Measurements from ENCODE around the gene RTN4RL1. TPM values are rescaled to one million over a fixed set of nuclear protein-coding genes. Genes with fewer than 3 reads are reported as not detected.

RTN4RL1 gene
- total RNA-seq, 1 donor from 2014 or later: 0.32 TPM

DNA sequence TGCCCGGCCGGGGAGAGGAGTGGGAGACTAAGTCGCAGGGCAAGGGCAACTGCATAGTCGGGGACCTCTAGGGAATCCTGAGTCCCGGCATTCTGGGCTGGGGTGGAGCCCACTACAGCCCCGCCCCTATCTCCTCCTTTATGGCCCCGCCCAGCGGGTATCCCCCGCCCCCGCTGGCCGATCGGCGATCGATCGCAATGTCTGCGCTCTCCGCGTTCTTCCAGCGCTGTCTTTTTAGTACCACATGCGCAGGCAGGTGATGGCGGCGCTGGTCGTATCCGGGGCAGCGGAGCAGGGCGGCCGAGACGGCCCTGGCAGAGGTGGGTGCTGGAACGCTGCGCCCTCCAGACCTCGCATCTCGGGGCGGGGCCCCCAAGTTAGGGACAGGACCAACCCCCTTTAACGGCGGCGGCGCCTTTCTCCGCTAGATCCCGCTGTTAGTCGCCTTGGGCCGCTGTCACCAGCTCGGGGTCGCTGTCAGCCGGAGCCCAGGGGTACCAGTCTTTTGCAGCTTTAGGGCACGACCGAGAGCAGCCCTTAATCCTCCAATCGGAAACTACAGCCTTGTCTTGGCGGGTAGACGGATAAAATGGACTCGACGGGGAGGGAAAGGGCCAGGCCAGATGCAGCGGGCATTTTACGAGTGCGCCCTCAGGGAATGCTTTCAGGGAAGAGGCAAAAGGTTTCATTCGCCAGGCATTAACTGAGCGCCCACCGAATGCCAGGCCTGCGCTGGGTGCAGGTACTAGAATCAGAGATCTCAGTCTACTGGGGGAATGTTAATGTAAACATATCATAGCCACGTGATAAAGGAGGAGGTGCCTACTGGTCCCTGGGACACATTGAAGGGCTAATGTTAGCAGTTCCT, 5.0 kb upstream of the RTN4RL1 start, which contains the start of gene DPH1:
Gene DPH1, plus strand, starts transcription at position 243 of the 868 bp plus-strand sequence. Its CDS starts 17 bp downstream, at position 260.
- intact Hi-C loops (cut with DNase I): loop anchor here (5.0 to 10.0 kb wide), 3 partner anchors 298 to 365 kb away; partner anchors contain the start of gene TLCD2
- peak; percentile 92 for DNase-seq (ENCODE audit: low spot score)

DNA sequence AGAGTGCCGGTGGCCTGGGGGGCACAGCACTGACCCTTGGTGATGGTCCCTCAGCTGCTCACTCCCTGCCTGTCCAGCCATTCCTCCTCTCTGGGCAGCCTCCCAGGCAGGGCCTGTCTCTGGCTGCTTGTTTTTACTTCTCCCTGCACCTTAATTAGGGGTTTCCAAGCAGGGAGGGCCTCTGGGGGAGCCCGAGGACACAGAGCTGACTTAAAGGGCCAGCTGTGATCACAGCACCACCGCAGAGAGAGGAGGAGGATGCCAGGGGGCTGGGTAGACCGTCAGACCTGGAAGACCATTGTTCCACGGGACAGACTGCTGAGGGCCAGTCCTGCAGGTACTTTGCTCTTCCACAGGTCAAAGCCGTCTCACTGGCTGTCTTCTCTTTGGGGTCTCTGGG, 3.6 kb upstream of the RTN4RL1 start:
- intact Hi-C loops (cut with DNase I): loop anchor here (5.0 to 10.0 kb wide), 3 partner anchors 296 to 364 kb away; partner anchors contain the start of gene TLCD2
- no peak for DNase-seq (ENCODE audit: low spot score)

DNA sequence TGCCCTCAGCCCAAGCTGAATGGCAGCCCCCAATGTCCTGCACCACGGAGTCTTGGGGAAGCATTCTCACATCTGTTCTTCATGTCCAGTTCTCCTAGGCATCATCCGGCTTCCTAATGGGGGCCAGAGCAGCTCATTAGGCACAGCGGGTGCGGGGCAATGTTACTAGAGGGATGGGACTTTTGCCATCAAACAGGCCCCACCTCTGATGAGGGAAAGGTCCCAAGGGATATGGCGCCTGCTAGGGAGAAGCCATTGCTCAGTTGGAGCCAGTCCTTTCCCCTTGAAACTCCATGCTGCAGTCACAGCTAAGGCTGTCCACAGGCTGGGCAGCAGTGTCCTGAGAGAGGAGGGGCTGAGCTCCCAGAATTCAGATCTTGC, 3.1 kb upstream of the RTN4RL1 start:
- DNase-seq (ENCODE audit: low spot score): no peak
- intact Hi-C loops (cut with DNase I): loop anchor here (5.0 to 10.0 kb wide), 3 partner anchors 296 to 363 kb away; partner anchors contain the start of gene TLCD2

DNA sequence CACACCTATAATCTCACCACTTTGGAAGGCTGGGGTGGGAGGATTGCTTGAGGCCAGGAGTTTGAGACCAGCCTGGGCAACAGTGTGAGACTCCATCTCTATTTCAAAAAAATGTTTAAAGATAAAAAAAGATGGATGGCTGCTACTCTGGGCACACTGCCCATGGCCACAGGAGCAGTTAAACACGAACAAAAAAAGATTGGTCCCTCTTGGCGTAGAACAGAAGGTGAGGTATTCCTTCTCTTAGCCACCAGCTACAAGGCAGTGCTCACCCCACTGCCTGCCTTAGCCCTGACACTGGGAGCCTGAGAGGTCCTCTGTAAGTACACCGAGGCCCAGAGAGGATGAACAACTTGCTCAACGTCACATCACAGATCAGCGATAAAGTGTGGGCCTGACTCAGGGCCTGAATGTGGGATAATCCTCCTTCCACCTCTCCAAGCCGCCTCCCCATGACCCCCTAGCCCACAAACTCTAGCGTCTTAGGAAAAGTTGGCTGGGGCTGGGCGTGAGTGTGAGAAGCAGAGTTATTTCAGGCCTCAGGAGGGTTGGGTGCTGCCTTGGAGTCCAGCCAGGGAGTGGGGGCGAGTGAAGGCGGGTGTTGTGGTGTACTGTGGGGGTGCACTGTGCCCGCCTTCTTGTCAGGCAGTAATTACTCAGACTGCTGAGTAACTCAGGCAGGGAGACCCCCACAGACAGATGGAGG, 2.5 kb upstream of the RTN4RL1 start:
- DNase-seq (ENCODE audit: low spot score): no peak
- intact Hi-C loops (cut with DNase I): loop anchor here (5.0 to 10.0 kb wide), 3 partner anchors 295 to 363 kb away; partner anchors contain the start of gene TLCD2

DNA sequence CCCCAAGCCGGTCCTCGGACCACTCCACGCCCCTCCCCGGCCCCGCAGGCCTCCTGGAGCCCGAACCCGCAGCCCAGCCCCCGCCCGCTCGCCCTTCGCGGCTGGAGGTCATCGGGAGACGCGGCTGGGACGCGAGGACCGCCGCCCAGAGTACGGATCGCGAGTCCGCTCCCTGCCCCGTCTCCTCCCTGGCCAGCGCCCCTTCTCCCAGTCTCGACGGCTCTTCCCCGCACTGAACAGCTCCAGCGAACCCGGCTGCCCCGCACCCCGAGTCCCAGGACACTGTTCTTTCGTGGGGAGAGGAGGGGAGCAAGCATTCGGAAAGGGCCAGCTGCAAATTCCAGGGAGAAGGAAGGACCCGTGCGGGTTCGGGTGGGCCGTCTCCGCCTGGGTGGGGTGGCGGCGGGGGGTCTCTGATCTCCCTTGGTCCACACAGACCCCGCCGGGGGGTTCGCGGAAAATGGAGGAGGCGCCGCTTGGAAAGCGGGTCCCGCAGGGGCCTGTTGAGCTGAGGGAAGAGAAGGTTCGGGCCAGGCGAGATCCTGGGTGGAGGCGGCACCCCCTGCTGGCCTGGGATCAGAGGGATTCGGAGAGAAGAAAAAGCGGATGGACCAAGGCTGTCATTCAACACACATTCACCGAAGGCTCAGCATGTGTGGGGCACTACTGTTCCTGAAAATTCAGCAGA, 632 bp upstream of the RTN4RL1 start:
- intact Hi-C loops (cut with DNase I): loop anchor here (1.0 to 10.0 kb wide), 4 partner anchors 117 to 361 kb away; partner anchors contain the start of gene TLCD2
- DNase-seq (ENCODE audit: low spot score): no peak

DNA sequence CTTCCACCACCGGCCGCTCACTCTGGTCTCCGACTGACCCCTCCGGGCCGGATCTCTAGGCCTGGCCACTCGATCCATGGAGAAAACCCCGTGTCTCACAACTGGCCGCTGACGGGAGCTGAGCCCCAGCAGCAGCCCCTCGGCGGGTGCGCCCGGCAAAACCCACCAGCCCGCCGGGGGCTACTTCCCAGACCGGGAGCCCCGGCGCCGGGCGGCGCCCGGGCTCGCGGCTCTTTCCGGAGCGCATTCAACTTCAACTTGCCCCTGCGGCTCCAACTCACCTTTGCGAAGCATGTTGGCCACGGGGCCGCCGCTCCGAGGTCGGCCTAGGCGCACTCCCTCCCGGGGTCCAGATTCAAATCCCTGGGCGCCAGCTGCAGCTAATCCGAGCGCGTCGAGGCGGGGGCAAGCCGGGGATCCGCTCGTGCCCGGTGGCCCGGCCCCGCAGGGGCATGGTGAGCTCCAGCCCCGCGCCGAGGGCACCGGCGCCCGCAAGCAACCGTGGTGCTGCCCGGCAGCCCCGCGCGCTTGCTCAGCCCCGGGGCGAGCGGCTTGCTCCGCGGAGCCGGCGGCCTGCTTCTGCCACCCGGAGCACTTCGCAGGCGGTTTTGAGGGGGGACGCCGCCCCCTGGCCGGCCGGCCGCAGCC, 438 bp downstream of the RTN4RL1 start:
- intact Hi-C loops (cut with DNase I): loop anchor here (5.0 to 10.0 kb wide), 3 partner anchors 292 to 360 kb away; partner anchors contain the start of gene TLCD2
- DNase-seq (ENCODE audit: low spot score): no peak

DNA sequence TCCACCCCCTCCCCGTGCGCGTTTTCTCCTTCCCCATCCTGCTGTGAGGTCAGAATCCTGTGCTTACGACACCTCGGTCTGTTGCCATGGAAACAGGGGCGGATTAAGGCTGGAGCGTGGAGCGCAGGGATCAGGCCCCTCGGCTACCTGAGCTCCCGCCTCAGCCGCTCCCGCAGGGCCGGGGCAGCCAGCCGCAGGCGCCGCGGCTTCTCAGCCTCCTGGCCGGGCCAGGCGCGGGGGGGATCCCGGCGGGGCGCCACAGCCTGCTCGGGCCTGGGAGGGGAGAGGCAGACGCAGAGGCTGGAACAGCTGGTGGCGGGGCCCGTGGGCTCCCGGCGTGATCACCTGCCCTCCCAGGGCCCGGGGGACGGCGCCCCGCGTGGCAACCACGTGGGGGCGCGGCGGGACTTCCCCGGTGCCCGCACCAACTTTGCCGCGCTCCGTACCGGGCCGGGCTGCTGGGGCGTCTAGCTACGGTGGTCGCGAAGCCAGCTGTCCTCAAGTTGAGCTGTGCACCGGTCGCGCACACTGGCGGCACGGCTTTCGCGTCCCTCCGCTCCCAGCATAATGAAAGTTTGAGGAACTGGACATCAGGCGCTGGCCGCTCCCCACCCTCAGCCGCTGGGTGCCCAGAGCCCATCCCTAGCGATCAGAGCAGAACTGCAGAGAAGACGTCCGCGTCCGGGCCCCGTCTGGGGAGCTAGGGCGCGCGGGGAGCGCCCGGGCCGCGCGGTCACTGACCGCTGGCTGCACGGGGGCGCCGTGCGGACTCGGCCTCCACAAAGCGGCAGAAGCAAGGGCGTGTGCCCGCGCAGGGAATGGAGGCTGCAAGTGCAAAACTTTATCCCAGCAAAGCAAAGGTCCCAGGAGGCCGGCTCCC, 1.2 kb downstream of the RTN4RL1 start:
- intact Hi-C loops (cut with DNase I): loop anchor here (10.0 kb wide), 2 partner anchors 309 to 359 kb away; partner anchors contain the start of gene TLCD2
- no peak for DNase-seq (ENCODE audit: low spot score)

DNA sequence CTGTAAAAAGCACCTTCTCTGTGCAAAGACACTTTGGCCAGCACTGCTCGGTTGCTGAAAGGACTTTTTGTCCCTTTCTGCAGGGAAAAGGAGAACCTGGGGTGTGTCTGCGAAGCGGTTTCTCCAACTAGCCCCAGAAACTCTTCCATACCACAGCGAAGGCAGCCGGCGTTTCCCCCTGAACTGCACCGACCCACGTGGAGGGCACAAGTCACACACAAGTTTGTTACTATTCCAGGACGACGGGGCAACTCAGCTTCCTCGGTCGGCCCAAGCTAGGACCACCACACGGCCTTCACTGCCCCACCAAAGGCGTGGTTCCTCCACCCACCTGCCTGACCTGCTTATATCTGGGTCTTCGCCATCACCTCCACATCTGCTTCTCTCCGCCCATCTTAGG, 1.9 kb downstream of the RTN4RL1 start:
- intact Hi-C loops (cut with DNase I): loop anchor here (10.0 kb wide), 2 partner anchors 308 to 358 kb away; partner anchors contain the start of gene TLCD2

DNA sequence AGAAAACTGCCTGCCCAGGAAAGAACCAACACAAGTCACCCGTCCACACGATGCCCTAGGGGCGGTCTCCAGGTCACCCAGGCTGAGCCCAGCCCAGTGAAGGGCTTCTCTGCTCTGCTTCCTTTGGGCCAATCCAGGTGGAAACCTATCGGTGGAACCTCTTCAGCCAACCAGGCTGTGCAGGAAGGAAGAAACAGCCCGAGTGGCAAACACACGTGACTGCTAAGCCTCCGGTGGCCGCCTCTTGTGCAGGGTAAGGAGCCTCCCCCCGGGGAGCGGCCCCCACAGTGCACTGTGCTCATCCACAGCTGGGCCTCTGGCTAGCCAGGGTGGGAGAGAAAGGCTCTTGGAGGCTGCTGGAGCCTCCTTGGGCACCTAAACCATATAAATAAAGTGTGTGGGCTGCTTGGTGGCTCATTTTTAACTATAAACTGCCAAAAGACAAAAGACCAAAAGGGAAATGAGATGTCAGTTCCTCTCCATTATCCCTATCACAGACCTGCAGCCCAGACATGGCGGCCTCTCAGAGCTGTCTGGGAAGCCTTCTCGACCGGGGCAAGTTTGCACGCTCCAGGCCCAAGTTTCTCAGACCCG, 2.4 kb downstream of the RTN4RL1 start:
- intact Hi-C loops (cut with DNase I): loop anchor here (10.0 kb wide), 2 partner anchors 308 to 358 kb away; partner anchors contain the start of gene TLCD2
- no peak for DNase-seq (ENCODE audit: low spot score)

More for the DNA sequence above, 1.9 kb downstream of the RTN4RL1 start:
- no peak for DNase-seq (ENCODE audit: low spot score)

DNA sequence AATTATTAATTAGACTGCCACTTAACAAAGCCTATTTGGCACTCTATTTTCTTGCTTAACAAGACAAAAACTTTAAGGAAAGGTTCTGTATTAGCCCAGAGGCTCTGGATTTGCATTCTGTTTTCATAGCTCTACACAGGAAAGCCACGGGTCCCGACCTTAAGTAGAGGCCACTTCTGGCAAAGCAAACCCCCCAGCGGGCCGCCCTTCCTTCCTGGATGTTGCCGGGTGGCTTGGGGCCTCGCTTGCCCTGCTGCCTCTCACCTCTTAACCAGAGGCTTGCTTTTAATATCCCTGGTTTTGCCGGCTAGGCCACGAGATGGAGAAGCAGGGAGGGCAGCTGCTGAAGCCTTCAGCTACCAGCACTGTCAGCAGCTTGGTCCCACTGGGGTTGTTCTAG, 4.4 kb downstream of the RTN4RL1 start:
- intact Hi-C loops (cut with DNase I): loop anchor here (10.0 kb wide), 2 partner anchors 306 to 356 kb away; partner anchors contain the start of gene TLCD2
- no peak for DNase-seq (ENCODE audit: low spot score)

DNA sequence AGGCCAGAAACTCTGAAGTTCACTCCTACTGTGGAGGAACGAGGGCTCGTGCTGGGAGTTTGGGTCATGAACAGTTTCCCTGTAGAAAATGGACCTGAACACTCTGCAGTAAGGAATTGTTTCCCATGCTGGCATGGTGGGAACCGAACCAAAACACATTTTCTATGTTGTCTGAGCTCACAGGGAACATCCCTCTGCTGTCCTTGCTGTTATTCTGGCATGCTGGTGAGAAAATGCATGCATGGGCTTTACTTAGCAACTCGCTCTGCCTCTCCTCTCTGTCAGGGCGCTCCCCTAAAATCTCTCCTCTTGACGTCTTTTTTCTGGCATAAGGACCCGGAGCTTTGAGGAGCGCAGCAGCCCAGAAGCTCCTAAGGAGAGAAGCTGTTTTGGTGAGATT, 5.4 kb downstream of the RTN4RL1 start:
- intact Hi-C loops (cut with DNase I): loop anchor here (10.0 kb wide), 2 partner anchors 305 to 355 kb away; partner anchors contain the start of gene TLCD2
- no peak for DNase-seq (ENCODE audit: low spot score)

DNA sequence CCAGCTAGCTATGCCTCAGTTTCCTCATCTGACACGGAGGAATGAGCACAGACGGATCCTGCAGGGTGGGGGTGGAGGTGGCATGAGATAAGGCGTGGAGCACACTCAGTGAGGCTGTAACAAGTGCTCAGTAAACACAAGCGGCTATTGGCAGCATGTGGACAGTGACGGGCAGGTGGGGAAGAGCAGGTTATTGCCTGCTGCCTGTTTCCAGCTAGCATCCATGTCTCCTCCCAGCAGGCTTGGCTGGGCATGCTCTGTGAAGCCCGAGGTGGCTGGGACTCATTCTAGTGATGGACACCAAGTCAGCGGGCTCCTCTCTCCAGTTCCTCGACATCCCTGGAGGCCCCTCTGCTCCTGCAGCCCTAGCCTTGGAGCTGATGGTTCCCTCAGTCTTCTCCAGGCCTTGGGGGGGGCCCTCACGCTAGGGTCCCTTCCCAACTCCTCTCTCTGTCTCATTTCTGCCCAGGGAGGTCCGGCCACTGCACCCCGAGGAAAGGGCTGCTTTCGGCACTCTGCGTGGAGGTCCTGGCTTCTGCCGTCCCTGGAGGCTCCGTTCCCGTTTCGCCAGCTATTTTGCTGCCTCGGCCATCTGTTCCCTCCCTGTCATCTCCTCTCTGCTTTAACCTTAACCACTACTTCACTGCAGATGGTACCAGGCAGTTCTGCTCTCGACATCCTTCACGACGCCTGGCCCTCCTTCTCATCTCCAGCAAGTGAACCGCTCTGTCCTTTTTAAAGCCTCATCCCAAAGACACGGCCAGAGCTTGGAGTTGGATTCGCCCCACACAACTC, 6.2 kb downstream of the RTN4RL1 start:
- intact Hi-C loops (cut with DNase I): no loop called here
- DNase-seq (ENCODE audit: low spot score): no peak

DNA sequence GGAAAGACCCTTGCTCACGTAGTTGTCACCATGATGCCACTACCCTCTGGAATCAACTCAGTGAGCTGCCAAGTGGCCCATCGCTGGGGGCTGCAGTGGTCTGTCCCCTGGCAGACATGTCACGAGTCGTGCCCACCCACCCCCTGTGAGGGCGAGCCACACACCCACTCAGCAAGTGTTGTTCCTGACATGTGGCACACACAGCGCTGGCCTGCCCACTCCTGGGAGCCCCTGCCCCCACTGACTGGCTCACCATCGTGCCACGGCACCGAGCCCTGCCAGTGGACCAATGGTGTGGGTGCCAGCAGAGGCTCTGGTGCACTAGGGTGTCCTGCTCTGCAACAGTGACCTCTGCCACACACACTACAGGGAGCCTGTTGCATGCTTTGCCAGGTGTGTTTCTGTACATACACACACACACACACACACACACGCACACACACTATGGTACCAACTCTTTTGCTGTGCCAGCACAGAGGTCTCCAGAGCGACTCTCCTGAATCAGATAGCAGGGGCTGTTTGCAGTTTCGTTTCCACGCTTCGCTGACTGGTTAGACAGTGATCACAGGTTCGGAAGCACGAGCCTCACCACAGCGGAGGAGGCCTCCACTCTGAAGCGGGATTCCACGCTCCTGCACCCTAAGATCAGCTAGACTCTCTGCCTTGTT, 7.7 kb downstream of the RTN4RL1 start:
- intact Hi-C loops (cut with DNase I): no loop called here
- no peak for DNase-seq (ENCODE audit: low spot score)

DNA sequence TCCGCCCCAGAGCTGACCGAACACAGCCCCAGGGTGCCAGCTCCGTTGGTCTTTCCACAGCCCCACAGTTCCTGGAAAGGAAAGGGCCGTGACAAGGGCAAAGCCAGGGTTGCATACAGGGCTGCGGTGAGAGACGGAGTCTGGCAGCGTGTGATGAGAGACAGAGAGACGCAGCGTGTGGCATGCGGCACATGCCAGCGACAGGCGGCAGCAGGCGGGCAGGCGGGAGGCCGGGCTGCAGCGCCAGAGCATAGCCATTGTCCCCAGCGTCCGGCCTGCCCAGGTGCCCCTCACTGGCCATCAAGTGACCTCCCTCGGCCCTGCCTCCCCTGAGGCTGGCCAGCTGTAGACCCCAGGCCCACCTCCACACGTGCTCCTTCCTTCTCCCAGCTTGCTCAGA, 8.6 kb downstream of the RTN4RL1 start:
- intact Hi-C loops (cut with DNase I): no loop called here
- DNase-seq (ENCODE audit: low spot score): no peak

DNA sequence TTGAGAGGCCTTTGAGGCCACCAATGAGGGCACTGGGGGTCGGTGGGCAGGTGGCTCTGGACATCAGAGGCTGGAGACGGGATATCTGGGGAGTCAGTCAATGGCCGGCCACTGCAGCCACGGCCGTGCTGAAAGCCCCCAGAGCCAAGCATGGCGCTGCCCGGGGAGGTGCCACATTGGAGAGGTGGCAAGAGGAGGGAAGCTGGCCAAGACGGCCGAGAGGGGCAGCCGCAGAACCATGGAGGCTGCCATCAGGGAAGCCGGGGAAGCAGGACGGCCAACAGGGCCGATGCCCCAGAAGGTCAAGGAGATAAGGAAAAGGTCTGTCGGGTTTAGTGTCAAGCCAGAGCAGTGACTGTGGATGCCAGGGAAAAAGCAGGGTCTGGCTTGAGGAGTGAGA, 9.8 kb downstream of the RTN4RL1 start:
- intact Hi-C loops (cut with DNase I): no loop called here
- no peak for DNase-seq (ENCODE audit: low spot score)

DNA sequence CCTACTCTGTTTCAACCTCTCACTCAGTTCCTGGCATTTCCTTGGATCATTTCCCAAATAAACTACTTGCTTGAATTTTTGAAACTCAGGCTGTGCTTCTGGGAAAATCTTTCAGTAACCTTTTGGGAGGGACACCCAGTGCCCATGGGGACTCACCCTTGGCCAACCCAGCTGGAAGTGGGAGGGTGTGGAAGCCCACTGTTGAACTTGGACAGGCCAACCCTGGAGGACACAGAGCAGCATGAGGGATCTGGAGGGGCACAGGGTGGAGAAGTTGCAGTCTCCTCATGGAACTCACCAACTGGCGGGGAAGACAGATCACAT, 11.2 kb downstream of the RTN4RL1 start:
- intact Hi-C loops (cut with DNase I): no loop called here
- DNase-seq (ENCODE audit: low spot score): no peak
